ENCODE data around the gene ADRA2B. TPM values are rescaled to one million over a fixed set of nuclear protein-coding genes. Genes with fewer than 3 reads are reported as not detected.
"Not testable (repeated sequence)": the region's sequence is repeated elsewhere in the genome, so short reads cannot be mapped to it uniquely, and the experiment has no call there.

The ADRA2B gene
- total RNA-seq, 2 donors from 2014 or later: 0.47 to 1.4 TPM

DNA sequence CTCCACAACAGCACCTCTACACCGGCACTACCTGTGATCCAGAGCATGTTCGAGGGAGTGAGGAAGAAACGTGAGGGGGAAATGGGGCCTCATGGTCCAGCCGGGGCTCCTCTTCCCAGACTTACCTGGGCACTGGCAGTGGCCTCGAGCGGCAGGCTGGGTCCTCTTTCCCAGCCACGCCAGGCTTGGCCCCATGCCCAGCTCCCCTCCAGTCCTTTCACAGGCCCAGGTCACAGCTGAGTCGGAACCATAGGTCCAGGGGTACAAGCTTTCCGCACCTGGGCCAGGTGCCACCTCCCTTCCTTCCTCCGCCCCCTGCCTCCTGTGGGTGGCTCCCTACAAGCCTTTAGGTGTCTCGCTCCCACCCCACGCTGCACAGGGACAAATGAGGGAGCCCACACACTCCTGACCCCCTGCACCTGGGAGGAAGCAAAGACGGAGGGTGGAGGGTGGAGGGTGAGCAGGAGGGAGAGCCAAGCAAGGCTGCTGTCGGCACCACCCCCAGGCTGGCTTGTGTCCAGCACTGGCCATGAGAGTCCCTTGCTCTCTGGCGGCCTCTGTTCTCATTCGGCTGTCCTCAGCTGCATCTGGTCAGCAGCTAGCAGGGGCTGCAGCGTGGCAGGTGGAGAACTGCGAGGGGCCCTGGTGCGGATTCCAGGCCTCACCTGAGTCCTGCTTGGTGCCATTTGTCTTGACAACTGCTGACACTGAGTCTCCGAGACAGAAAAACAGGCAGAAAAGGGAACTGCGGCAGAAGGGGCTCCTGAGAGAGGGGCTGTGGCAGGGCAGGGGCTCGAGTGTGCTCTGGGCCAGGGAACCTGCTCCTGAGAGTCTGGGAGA is 26.8 kb downstream of the ADRA2B start:
- H3K9me3 ChIP-seq: no peaks in the 10 kb centered on the region
- no peak overlapping the region for H3K27ac ChIP-seq
- H3K4me3 ChIP-seq: no peak overlapping the region
- peaks cover 0 to 32% of the 10 kb centered on the region in 2 donors for H3K4me1 ChIP-seq
- TF ChIP-seq, protein P1, sequence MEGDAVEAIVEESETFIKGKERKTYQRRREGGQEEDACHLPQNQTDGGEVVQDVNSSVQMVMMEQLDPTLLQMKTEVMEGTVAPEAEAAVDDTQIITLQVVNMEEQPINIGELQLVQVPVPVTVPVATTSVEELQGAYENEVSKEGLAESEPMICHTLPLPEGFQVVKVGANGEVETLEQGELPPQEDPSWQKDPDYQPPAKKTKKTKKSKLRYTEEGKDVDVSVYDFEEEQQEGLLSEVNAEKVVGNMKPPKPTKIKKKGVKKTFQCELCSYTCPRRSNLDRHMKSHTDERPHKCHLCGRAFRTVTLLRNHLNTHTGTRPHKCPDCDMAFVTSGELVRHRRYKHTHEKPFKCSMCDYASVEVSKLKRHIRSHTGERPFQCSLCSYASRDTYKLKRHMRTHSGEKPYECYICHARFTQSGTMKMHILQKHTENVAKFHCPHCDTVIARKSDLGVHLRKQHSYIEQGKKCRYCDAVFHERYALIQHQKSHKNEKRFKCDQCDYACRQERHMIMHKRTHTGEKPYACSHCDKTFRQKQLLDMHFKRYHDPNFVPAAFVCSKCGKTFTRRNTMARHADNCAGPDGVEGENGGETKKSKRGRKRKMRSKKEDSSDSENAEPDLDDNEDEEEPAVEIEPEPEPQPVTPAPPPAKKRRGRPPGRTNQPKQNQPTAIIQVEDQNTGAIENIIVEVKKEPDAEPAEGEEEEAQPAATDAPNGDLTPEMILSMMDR (IDR thresholded peaks at IDR 0.05): no peak
- H3K27me3 ChIP-seq: no peaks in the 10 kb centered on the region
- no peaks in the 10 kb centered on the region for H3K36me3 ChIP-seq
- DNase-seq (ENCODE audit: low spot score): peak; percentile 54

DNA sequence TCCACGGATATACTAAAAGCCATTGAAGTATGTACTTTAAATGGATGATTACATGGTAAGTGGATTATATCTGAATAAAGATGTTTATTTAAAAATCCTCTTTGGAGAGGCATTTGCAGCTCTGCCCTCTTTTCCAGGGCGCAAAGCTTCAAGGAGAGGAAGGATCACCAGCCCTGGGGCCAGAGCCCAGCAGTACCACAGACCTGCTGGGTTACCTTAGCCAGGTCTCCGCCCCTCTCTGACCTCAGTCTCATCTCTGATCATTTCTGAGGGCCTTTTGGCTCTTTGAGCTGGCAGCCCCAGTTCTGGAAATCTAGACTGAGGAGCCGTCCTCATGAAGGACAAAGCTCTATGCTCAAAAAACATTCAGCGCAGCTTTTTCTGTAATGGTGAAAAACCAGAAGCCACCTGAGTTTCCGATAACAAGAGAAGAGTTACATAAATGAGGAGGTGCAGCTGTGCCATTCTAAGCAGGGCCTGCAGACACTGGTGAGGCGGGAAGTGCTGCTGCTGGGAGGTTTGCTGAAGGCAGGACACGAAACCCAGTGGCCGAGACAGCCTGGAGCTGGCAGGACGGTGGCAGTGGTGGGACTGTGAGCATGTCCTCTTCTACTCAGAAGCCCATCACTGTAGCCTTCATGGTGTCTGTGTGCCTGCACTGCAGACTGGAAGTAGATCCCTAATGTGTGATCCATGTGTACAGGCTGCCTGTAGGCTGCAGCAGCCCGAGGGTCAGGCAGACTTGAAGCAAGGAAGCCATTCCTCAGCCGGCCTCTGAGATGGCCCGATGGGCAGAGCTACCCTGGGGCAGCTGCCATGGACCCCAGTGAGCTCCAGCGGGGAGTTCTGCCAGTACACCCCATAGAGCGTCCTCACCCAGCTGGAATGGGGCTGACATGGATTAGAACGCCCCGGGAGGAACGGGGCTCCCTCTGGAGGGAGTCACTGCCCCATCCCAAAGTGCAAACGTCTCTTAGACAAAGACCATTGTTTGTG is 27.7 kb downstream of the ADRA2B start:
- Histone ChIP-seq H3K27ac (no peak overlapping the region), H3K4me3 (no peak overlapping the region), H3K4me1 (peaks cover 0 to 41% of the 10 kb centered on the region in 2 donors), H3K9me3 (no peaks in the 10 kb centered on the region), H3K36me3 (no peaks in the 10 kb centered on the region), H3K27me3 (no peaks in the 10 kb centered on the region)
- TF ChIP-seq, protein P1 (IDR thresholded peaks at IDR 0.05): no peak
- peak; percentile 55 for DNase-seq (ENCODE audit: low spot score)

GRCh38 chr2:96087130-96087529 is 29.2 kb downstream of the ADRA2B start:
- no peaks in the 10 kb centered on the region for H3K27me3 ChIP-seq
- H3K9me3 ChIP-seq: no peaks in the 10 kb centered on the region
- H3K4me1 ChIP-seq: peaks cover 0 to 52% of the 10 kb centered on the region in 2 donors
- no peak overlapping the region for H3K27ac ChIP-seq
- TF ChIP-seq, protein P1 (IDR thresholded peaks at IDR 0.05): no peak
- no peaks in the 10 kb centered on the region for H3K36me3 ChIP-seq
- H3K4me3 ChIP-seq: no peak overlapping the region
- DNase-seq (ENCODE audit: low spot score): no peak

DNA sequence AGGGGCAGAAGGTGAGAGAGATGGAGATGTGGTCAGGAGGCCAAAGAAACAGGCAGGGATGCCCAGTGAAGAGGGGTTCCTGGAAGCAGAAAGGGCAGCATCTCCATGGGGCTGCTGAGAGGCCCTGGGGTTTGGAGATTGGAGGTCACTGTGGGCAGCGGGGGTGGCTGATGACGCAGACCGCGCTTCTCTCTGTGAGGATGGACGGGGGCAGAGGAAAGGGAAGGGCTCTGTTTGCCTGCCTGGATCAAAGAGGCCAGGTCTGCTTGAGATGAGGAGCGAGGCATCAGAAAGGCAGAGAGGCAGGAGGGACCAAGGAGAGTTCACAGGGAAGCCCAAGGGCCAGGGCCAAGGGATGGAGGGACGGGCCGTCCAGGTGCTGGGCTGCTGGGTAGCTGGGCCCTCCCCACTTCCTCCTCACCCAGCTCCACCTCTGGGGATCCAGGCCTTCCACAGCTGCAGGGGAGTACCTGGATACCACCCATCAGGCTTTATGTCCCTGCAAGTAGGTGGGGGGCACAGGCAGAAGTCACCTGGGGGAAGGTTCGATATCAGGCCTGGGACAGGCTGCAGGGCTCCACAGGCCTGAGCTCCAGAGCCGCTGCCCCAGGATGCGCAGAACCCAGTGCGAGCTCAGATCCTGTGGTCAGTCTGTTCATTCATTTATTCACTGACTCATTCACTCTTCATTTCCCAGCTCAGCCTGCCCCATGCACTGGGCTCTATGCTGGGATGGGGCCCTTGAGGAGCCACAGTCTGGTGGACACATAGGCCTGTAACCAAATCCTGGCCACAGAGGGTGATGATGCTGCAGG is 30.6 kb downstream of the ADRA2B start:
- TF ChIP-seq, protein P1 (IDR thresholded peaks at IDR 0.05): no peak
- no peaks in the 10 kb centered on the region for H3K9me3 ChIP-seq
- H3K27me3 ChIP-seq: no peaks in the 10 kb centered on the region
- DNase-seq (ENCODE audit: low spot score): peak; percentile 52
- H3K4me3 ChIP-seq: no peak overlapping the region
- H3K27ac ChIP-seq: no peak overlapping the region
- H3K36me3 ChIP-seq: no peaks in the 10 kb centered on the region
- peaks cover 0 to 41% of the 10 kb centered on the region in 2 donors for H3K4me1 ChIP-seq

DNA sequence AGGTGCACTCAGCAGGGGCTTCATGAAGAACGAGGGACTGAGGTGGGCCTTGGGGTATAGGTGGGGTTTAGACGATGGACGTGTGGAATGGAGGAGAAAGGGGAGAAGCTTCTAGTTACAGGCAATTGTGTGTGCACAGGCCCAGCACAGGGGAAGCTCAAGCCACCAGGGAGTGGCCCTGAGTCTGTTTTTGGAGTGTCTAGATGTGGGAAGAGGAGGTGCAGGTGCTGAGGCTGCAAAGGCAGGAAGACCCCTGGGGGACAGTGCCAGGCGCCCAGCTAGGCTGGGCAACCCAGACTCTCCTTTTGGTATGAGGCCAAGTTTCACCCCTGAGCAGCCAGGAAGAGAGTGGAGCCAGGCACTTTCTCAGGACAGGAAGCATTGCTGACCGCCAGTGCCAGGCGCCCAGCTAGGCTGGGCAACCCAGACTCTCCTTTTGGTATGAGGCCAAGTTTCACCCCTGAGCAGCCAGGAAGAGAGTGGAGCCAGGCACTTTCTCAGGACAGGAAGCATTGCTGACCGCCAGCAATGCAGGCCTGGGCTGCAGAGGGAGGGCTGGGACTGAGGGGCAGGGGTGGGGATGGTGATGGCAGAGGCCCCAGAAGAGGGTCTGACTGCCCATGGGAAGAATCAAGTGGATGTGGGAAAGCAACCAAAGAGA is 31.4 kb downstream of the ADRA2B start:
- peak; percentile 46 for DNase-seq (ENCODE audit: low spot score)
- H3K27ac ChIP-seq: not testable (repeated sequence)

More for the DNA sequence above, 31.4 kb downstream of the ADRA2B start:
- H3K4me3 ChIP-seq, H3K36me3 ChIP-seq, H3K27me3 ChIP-seq, H3K9me3 ChIP-seq: not testable (repeated sequence)
- H3K4me1 ChIP-seq: peaks cover 0 to 36% of the 10 kb centered on the region in 2 donors
